Activated T-cell treated with anti-CD3 and anti-CD28 coated beads, Interleukin-2, amount 50 U/mL, for 4 hours (primary cell): ENCODE data around the gene SLC16A2. TPM values are rescaled to one million over a fixed set of nuclear protein-coding genes. Genes with fewer than 3 reads are reported as not detected.
"Not testable (repeated sequence)": the region's sequence is repeated elsewhere in the genome, so short reads cannot be mapped to it uniquely, and the experiment has no call there.

Source experiments
- ATAC-seq, 2 donors: fragments of 200-7000 bp; cut with Tn5 transposase; one replicate each; pipeline ENCODE4 v1.10.0; 2021
- DNase-seq: peaks from one replicate; pipeline ENCODE4 v3.0.0-alpha.2; 2020
- H3K27me3 Mint-ChIP-seq: one replicate; pipeline ENCODE4 v1.8.0; 2021; ENCODE audit warnings: low read depth, mixed read lengths
- H3K36me3 Mint-ChIP-seq: one replicate; pipeline ENCODE4 v1.8.0; 2022; ENCODE audit warnings: mixed read lengths; ENCODE audit not compliant: insufficient read depth
- H3K4me1 Mint-ChIP-seq: one replicate; pipeline ENCODE4 v1.8.0; 2021; ENCODE audit warnings: low read depth, mixed read lengths
- H3K4me3 Mint-ChIP-seq: one replicate; pipeline ENCODE4 v1.8.0; 2021; ENCODE audit warnings: mild to moderate bottlenecking, moderate library complexity, mixed read lengths
- H3K9me3 Mint-ChIP-seq: one replicate; pipeline ENCODE4 v1.8.0; 2021; ENCODE audit warnings: mixed read lengths
- total RNA-seq, 3 donors: library from RNA; stranded (reverse); gene quantifications; one replicate each; pipeline ENCODE4 v1.2.1, GENCODE V29; 2021

SLC16A2 gene
- total RNA-seq, 3 donors from 2014 or later: 0.33 to 0.63 (median 0.42) TPM

DNA sequence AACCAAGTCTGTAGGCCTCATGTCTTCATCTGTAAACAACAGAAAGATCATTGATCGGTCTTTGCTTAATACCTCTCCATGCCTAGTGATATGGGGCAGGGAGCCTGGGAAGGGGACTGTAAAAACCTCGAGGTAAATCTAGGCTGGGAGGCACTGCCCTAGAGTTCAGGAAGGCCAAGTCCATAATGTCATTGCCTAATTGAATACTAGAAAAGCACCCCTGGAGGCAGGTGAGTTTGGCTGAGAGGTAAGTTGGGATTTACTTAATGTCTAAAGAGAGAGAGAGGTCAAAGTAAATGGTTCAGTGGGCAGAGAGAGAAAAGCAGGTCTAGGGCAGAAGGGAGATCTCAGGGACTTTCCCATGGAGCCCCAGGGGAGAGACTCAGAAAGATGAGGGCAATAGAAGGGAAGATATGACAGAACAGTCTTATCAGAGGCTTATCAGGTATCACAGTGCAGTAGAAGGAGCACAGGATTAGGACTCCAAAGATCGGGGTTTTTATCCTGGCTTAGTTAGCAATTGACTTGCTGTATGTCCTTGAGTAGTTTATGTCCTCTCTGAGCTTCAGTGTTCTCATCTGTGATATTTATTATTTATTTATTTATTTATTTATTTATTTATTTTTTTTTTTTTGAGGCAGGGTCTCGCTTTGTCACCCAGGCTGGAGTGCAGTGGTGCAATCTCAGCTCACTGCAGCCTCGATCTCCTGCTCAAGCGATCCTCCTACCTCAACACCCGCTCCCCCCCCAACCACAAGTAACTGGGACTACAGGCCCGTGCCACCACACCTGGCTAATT lies 85.2 kb downstream of the SLC16A2 start:
- ATAC-seq: no peak

DNA sequence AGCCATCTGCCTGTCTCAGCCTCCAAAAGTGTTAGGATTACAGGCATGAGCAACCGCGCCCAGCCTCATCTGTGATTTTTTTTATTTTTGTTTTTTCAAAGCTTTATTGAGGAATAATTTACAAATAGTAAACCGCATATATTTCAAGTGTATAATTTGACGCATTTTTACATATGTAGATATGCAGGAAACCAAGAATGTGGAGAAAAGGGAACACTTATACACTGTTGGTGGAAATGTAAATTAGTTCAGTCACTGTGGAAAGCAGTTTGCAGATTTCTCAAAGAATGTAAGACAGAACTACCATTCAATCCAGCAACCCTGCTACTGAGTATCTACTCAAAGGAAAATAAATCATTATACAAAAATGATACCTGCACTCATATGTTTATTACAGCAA lies 85.9 kb downstream of the SLC16A2 start:
- Mint-ChIP-seq H3K27me3 (no peaks in the 10 kb centered on the region), H3K4me3 (no peak overlapping the region), H3K36me3 (no peaks in the 10 kb centered on the region), H3K9me3 (no peaks in the 10 kb centered on the region), H3K4me1 (no peaks in the 10 kb centered on the region)
- ATAC-seq (no peak), DNase-seq (no peak)

More for the DNA sequence above, 85.2 kb downstream of the SLC16A2 start:
- Mint-ChIP-seq H3K4me3 (no peak overlapping the region), H3K9me3 (no peaks in the 10 kb centered on the region), H3K4me1 (no peaks in the 10 kb centered on the region), H3K27me3 (no peaks in the 10 kb centered on the region), H3K36me3 (no peaks in the 10 kb centered on the region)
- no peak for DNase-seq

DNA sequence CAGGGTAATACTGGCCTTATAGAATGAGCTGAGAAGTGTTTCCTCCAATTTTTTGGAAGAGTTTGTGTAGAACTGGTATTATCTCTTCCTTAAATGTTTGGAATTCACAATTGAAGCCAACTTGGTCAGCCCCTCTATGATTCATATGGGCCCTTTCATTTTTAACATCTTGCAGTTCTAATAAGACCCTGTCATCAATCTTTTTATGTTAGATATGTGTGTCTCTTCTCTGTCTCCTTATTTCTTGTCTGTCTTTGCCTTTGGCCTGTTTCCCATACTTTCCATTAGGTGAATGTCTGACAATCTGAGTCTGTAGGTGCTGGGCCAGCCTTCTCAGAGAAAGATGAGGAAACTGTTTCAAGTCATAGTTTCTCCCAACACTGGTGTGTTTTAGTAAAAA lies 88.7 kb downstream of the SLC16A2 start:
- Mint-ChIP-seq H3K27me3 (no peaks in the 10 kb centered on the region), H3K9me3 (no peaks in the 10 kb centered on the region)

DNA sequence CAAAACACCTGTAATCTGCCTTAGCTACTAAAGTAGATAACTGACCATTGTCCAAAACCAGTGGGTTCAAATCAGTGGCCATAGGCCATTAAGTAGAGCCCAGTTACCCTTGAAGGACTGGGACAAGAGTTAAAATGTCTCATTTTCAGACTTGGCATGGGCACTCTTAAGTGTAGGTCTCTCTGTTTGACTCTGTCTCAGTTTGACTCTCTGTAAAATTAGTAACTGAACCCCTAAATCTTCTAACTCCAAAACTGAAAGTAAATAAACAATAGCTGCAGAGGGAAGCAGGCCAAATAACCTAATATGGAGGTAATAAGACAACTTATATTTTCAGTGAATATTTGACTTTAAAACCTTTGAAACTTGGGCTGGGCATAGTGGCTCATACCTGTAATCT lies 89.1 kb downstream of the SLC16A2 start:
- Mint-ChIP-seq H3K4me3 (no peak overlapping the region), H3K27me3 (no peaks in the 10 kb centered on the region), H3K4me1 (peaks cover 1% of the 10 kb centered on the region), H3K36me3 (no peaks in the 10 kb centered on the region), H3K9me3 (no peaks in the 10 kb centered on the region)
- no peak for DNase-seq
- no peak for ATAC-seq

More for the DNA sequence above, 88.7 kb downstream of the SLC16A2 start:
- no peaks in the 10 kb centered on the region for H3K36me3 Mint-ChIP-seq
- no peak for DNase-seq
- ATAC-seq: no peak
- no peak overlapping the region for H3K4me3 Mint-ChIP-seq
- peaks cover 1% of the 10 kb centered on the region for H3K4me1 Mint-ChIP-seq

DNA sequence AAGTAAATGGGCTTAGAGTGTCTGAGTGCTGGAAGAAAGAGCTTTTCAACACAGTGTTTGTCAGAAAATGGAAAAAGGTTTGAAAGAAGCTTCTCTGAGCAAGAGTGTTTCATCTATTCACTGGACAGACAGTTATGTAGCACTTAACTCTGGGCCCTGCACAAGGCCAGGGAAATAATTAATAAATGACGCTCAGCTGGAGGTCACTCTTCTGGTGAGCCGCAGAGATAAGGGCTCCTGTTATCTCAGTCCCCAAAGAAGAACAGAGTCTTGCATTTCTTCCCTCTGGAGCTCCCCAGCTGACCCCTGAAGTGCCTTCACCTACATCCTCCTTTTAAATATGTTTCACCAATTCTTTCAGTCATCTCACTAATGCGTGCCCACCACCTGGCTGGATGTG lies 90.4 kb downstream of the SLC16A2 start:
- Mint-ChIP-seq H3K4me3 (no peak overlapping the region), H3K4me1 (peaks cover 1% of the 10 kb centered on the region), H3K27me3 (no peaks in the 10 kb centered on the region), H3K9me3 (peaks cover 4% of the 10 kb centered on the region), H3K36me3 (no peaks in the 10 kb centered on the region)
- DNase-seq (no peak), ATAC-seq (no peak)

DNA sequence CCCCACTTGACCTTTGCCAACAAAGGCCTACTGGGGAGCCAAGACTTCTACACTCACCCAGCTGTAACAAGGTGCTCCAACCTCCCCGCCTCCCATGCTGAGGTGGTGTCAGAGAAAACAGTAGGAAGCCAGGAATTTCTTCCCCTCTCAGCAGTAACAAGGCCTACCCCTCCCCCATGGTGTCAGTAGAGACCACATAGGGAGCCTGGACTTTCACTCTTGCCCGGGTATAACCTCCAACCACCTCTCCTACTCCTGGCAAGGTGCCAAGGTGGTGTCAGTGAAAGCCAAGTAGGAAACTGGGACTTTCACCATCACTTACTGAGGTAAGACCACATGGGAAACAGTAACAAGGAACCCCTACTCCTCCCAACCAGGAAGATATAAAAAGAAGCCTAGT lies 93.1 kb downstream of the SLC16A2 start:
- DNase-seq: no peak
- Mint-ChIP-seq H3K4me1 (peaks cover 1% of the 10 kb centered on the region), H3K27me3 (peaks cover 3% of the 10 kb centered on the region), H3K36me3 (no peaks in the 10 kb centered on the region), H3K9me3 (peaks cover 5% of the 10 kb centered on the region), H3K4me3 (no peak overlapping the region)
- ATAC-seq: no peak

DNA sequence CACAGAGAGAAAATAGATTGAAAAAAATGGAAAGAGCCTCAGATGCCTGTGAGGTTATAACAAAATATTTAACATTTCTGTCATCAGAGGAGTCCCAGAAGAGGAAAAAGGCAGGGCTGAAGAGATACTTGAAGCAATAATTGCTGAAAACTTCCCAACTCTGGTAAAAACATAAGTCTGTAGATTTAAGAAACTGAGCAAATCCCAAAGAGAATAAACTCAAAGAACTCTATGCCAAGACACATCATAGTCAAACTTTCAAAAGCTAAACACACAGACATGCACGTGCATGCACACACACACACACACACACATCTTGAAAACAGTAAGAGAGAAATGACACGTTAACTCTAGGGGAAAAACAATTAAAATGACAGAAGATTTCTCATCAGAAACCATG lies 94.1 kb downstream of the SLC16A2 start:
- no peak for ATAC-seq
- H3K4me1 Mint-ChIP-seq: peaks cover 1% of the 10 kb centered on the region
- DNase-seq: no peak
- H3K4me3 Mint-ChIP-seq: no peak overlapping the region
- H3K27me3 Mint-ChIP-seq: peaks cover 3% of the 10 kb centered on the region
- H3K9me3 Mint-ChIP-seq: peaks cover 5% of the 10 kb centered on the region
- H3K36me3 Mint-ChIP-seq: no peaks in the 10 kb centered on the region

DNA sequence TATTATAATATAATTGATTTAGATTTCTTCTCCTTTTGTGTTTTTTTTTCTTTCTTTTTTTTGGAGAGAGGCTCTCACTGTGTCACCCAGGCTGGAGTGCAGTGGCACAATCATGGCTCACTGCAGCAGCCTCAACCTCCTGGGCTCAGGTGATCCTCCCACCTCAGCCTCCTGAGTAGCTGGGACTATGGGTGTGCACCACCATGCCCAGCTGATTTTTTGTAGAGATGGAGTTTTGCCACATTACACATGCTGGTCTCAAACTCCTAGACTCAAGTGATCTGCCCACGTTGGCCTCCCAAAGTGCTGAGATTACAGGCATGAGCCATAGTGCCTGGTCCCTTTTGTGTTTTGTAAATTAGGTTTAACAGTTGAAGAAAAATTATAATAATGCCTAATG lies 94.7 kb downstream of the SLC16A2 start:
- DNase-seq, H3K4me1 Mint-ChIP-seq, ATAC-seq, H3K9me3 Mint-ChIP-seq, H3K4me3 Mint-ChIP-seq, H3K36me3 Mint-ChIP-seq, H3K27me3 Mint-ChIP-seq: not testable (repeated sequence)

DNA sequence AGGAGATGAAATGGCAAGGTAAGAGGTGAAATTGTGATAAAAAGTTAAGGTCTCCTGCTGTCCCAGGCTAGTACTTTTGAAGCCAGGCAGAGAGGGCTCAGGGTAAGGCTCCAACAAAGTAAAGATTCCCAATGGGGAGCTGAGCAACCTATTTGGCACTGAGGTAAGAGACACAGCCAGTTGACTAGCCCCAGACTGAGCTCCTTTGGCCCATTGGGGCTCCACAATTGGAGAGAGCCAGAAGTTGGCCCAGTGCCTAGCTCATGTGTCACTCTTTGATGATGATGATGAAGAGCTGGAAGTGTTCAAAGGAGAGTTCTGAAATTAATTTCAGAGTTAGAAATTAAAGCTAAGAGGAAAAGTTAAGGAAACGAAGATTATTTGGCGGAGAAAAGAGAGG lies 98.6 kb downstream of the SLC16A2 start:
- no peaks in the 10 kb centered on the region for H3K36me3 Mint-ChIP-seq
- peaks cover 3% of the 10 kb centered on the region for H3K27me3 Mint-ChIP-seq
- H3K4me3 Mint-ChIP-seq: no peak overlapping the region
- ATAC-seq: no peak
- H3K9me3 Mint-ChIP-seq: peaks cover 5% of the 10 kb centered on the region
- DNase-seq: no peak
- no peaks in the 10 kb centered on the region for H3K4me1 Mint-ChIP-seq

DNA sequence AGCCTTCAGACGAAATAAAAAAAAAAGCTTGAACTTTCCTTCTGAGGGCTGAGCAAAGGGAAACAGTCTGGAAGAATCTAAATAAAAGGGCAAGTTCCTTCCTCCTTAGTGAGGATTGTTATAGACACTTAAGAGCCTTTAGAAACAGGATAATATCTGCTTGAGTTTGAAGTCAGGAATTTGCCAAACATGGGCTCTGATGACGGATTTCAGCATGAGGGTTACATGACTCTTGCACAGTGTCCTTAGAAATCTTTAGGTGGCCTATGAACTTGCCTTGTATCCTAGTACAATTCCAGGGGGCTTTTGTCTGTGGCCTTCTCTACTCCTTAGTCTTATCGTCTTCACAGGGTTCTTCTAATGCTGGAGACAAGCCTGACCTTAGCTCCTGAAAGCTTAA lies 99.0 kb downstream of the SLC16A2 start:
- ATAC-seq: no peak
- no peak for DNase-seq
- H3K4me1 Mint-ChIP-seq: no peaks in the 10 kb centered on the region
- H3K9me3 Mint-ChIP-seq: peaks cover 5% of the 10 kb centered on the region
- H3K4me3 Mint-ChIP-seq: no peak overlapping the region
- H3K36me3 Mint-ChIP-seq: no peaks in the 10 kb centered on the region
- peaks cover 3% of the 10 kb centered on the region for H3K27me3 Mint-ChIP-seq

DNA sequence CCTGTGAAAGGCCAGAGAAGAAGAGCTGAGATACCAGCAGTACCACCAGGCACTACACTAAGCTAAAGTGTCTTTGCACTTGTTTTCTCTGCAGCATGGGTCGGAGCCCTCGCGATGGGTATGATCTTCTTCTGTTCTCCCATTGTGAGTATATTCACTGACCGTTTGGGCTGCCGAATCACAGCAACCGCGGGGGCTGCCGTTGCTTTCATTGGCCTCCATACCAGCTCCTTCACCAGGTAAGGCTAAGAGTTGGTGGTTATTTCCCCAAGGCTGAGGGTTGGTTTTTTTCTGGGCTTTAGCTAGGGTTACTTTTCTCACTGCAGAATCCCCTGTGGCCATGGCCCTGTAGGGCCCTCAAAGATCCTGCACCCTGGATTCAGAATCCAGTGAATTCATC lies 99.6 kb downstream of the SLC16A2 start:
- no peaks in the 10 kb centered on the region for H3K36me3 Mint-ChIP-seq
- DNase-seq (no peak), ATAC-seq (no peak)
- H3K9me3 Mint-ChIP-seq: peaks cover 5% of the 10 kb centered on the region
- no peak overlapping the region for H3K4me3 Mint-ChIP-seq
- no peaks in the 10 kb centered on the region for H3K4me1 Mint-ChIP-seq
- H3K27me3 Mint-ChIP-seq: peaks cover 3% of the 10 kb centered on the region

DNA sequence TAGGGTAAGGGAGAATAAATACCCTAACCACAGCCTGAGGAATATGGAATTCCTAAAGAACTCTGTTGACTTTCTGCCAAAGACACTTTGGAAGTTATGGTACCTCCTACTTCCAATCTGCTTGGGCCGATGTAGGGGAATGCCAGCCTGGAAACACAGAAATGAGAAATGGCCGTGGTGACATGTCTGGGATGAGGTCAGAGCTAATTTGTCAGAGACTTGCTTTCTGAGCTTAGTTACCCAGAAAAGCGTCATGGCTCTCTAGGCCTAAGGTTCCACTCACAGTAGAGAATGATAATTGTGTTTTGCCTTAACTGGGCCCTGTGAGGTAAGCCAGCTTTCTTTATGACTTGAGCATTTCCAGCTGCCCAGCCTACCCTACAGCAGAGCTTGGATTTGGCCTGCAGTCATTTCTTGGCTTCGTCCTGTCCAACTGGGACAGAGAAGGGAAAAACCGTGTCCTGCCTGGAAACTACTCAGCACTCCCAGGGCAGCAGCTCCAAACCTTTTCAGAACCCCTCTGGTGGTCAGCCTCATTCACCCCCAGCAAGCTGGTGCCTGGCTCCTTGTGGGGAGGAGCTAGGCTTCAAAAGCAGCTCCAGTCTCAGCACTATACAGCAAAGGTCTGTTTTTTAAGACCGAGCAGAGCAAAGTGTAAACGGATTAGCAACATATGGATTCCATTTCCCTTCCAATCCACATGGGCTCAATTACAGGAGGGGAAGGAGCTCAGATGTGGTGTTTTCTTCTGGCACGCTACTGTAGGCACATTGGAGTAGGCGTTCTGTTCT lies 100.9 kb downstream of the SLC16A2 start:
- Mint-ChIP-seq H3K9me3 (no peaks in the 10 kb centered on the region), H3K4me1 (no peaks in the 10 kb centered on the region), H3K4me3 (no peak overlapping the region), H3K36me3 (no peaks in the 10 kb centered on the region), H3K27me3 (peaks cover 3% of the 10 kb centered on the region)
- DNase-seq (no peak), ATAC-seq (no peak)

DNA sequence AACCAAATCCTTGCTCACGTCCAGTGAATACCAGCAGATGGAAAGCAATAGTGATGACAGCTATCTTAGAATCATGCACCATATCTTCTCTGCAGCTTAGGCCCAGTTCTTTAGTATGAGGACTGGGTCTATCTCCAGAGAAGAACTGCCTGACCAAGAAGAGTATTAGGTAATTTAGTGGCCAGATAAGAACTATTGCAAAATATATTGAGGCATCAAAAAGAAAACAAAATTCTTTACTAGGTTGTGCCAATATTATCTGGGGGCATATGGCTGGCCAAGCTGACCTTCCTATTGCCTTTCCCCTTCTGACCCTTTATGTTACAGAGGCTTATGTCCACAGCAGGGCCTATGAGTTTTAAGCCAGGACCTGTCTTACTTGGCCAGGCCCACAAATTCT lies 101.9 kb downstream of the SLC16A2 start:
- DNase-seq (no peak), ATAC-seq (no peak)
- no peak overlapping the region for H3K4me3 Mint-ChIP-seq
- no peaks in the 10 kb centered on the region for H3K36me3 Mint-ChIP-seq
- H3K27me3 Mint-ChIP-seq: no peaks in the 10 kb centered on the region
- no peaks in the 10 kb centered on the region for H3K9me3 Mint-ChIP-seq
- H3K4me1 Mint-ChIP-seq: no peaks in the 10 kb centered on the region

DNA sequence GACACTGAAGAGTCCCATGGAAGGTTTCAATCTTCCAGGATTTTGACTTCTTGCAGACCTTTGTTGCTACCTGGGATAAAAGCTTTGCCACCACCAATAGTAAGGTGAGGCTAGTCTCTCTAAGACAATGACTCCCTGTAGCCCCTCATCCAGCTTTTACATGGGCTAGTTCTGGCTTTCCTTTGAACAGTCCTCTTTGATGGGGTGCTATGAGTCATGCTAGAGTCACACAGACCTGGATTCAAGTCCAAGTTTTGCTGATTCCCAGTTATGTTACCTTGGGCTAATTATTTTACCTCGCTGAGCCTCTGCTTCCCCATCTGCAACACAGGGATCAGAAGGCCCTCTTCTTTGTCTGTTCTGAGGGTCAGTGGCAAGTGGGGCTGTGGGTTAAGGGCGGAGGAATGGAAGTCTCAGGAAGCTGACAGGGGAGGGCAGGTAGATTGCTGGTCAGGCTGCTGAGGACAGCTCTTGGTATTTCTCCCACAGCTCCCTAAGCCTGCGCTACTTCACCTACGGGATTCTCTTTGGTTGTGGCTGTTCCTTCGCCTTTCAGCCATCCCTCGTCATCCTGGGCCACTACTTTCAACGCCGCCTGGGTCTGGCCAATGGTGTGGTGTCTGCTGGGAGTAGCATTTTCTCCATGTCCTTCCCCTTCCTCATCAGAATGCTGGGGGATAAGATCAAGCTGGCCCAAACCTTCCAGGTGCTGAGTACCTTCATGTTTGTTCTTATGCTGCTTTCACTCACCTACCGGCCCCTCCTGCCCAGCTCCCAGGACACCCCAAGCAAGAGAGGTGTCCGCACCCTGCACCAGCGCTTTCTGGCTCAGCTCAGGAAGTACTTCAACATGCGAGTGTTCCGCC lies 102.8 kb downstream of the SLC16A2 start:
- H3K9me3 Mint-ChIP-seq: no peaks in the 10 kb centered on the region
- no peaks in the 10 kb centered on the region for H3K27me3 Mint-ChIP-seq
- ATAC-seq (no peak), DNase-seq (no peak)
- no peak overlapping the region for H3K4me3 Mint-ChIP-seq
- no peaks in the 10 kb centered on the region for H3K4me1 Mint-ChIP-seq
- no peaks in the 10 kb centered on the region for H3K36me3 Mint-ChIP-seq
